PC-3 (cell line): Measurements from ENCODE around the gene FRRS1. TPM values are rescaled to one million over a fixed set of nuclear protein-coding genes. Genes with fewer than 3 reads are reported as not detected.

Source experiments
- ATAC-seq: fragments of 200-7000 bp; cut with Tn5 transposase; 2 replicates; pipeline ENCODE4 v1.9.1; 2020; ENCODE audit warnings: mild to moderate bottlenecking, moderate library complexity
- BruUV-seq: library from RNA; stranded (reverse); fragments of 400-500 nt; replicated peaks from 2 replicates; lab custom pipeline; 2021; lab: Mats Ljungman, UMichigan
- CTCF ChIA-PET: fragments of 300-600 bp; sonication (Branson Sonifier 250); formaldehyde crosslinking; loops from one replicate; lab custom pipeline; 2022; ENCODE audit warnings: antibody characterized with exemption; lab: Charles Lee
- POLR2A ChIA-PET: fragments of 300-600 bp; sonication (Branson Sonifier 250); formaldehyde crosslinking; loops from one replicate; lab custom pipeline; 2022; ENCODE audit warnings: antibody characterized with exemption; ENCODE audit not compliant: unreplicated experiment; lab: Charles Lee
- DNase-seq: peaks from one replicate; pipeline ENCODE4 v3.0.0-alpha.2; 2015
- H2AFZ ChIP-seq: fragments of 300-600 bp; sonication (generic); 2 replicates; pipeline ENCODE4 v1.6.0; 2016; ENCODE audit warnings: antibody characterized with exemption, low read length
- H3F3A ChIP-seq: fragments of 300-600 bp; sonication (generic); one replicate; pipeline ENCODE4 v1.6.0; 2017; ENCODE audit warnings: antibody characterized with exemption, low read length, control low read depth, mild to moderate bottlenecking; ENCODE audit not compliant: unreplicated experiment
- H3K27ac ChIP-seq: fragments of 300-600 bp; sonication (generic); 2 replicates; pipeline ENCODE4 v1.5.1; 2016; ENCODE audit warnings: mild to moderate bottlenecking, low read length
- H3K27me3 ChIP-seq: fragments of 300-600 bp; sonication (generic); 2 replicates; pipeline ENCODE4 v1.6.1; 2016; ENCODE audit warnings: low read length, mixed read lengths
- H3K36me3 ChIP-seq: fragments of 300-600 bp; sonication (generic); 2 replicates; pipeline ENCODE4 v1.6.1; 2016; ENCODE audit warnings: low read depth, mixed run types, low read length, mixed read lengths
- H3K4me1 ChIP-seq: fragments of 300-600 bp; sonication (generic); 2 replicates; pipeline ENCODE4 v1.5.1; 2016; ENCODE audit warnings: low read length; ENCODE audit not compliant: insufficient read depth
- H3K4me2 ChIP-seq: fragments of 300-600 bp; sonication (generic); 2 replicates; pipeline ENCODE4 v1.6.0; 2016; ENCODE audit warnings: low read length
- H3K4me3 ChIP-seq: fragments of 300-600 bp; sonication (generic); 2 replicates; pipeline ENCODE4 v1.5.1; 2016; ENCODE audit warnings: mild to moderate bottlenecking, low read length, mixed read lengths
- H3K79me2 ChIP-seq: fragments of 300-600 bp; sonication (generic); 2 replicates; pipeline ENCODE4 v1.6.1; 2017; ENCODE audit warnings: low read length, mixed read lengths
- H3K9ac ChIP-seq: fragments of 300-600 bp; sonication (generic); 2 replicates; pipeline ENCODE4 v1.6.0; 2016; ENCODE audit warnings: mild to moderate bottlenecking, low read length
- H3K9me2 ChIP-seq: fragments of 300-600 bp; sonication (generic); replicated peaks from 2 replicates; pipeline ENCODE4 v1.6.1; 2016; ENCODE audit warnings: mixed run types, low read length, mixed read lengths
- H3K9me3 ChIP-seq: fragments of 300-600 bp; sonication (generic); 2 replicates; pipeline ENCODE4 v1.6.1; 2016; ENCODE audit warnings: low read length, mixed read lengths
- H4K20me1 ChIP-seq: fragments of 300-600 bp; sonication (generic); 2 replicates; pipeline ENCODE4 v1.6.1; 2016; ENCODE audit warnings: low read length, mixed read lengths
- CTCF ChIP-seq: fragments of 300-600 bp; sonication (generic); conservative IDR thresholded peaks from 2 replicates; pipeline ENCODE4 v1.5.1; 2017; ENCODE audit warnings: antibody characterized with exemption, low read depth, mild to moderate bottlenecking, low read length
- EZH2 ChIP-seq: fragments of 300-600 bp; sonication (generic); IDR thresholded peaks from one replicate; pipeline ENCODE4 v1.6.1; 2017; ENCODE audit warnings: antibody characterized with exemption, mild to moderate bottlenecking, low read length; ENCODE audit not compliant: unreplicated experiment
- EZH2phosphoT487 ChIP-seq: fragments of 300-600 bp; sonication (generic); IDR thresholded peaks from 2 replicates; pipeline ENCODE4 v1.6.1; 2018; ENCODE audit warnings: mild to moderate bottlenecking, antibody characterized with exemption, low read length, borderline replicate concordance
- intact Hi-C: fragments of 100-400 bp; cut with micrococcal nuclease; formaldehyde crosslinking; loops from 2 replicates; pipeline ENCODE4 v1.9.0; 2023
- total RNA-seq: library from RNA; depleted of rRNA; stranded (reverse); fragments of >200 nt; gene quantifications from 2 replicates; pipeline ENCODE4 v1.2.3, GENCODE V29; 2014

Gene FRRS1
- total RNA-seq, 1 experiment from 2014 or later = 16.3 TPM

- CTCF ChIA-PET = no interaction called here
Observed at GRCh38 chr1:99754055-99754626, 12.3 kb downstream of the FRRS1 start.

DNA sequence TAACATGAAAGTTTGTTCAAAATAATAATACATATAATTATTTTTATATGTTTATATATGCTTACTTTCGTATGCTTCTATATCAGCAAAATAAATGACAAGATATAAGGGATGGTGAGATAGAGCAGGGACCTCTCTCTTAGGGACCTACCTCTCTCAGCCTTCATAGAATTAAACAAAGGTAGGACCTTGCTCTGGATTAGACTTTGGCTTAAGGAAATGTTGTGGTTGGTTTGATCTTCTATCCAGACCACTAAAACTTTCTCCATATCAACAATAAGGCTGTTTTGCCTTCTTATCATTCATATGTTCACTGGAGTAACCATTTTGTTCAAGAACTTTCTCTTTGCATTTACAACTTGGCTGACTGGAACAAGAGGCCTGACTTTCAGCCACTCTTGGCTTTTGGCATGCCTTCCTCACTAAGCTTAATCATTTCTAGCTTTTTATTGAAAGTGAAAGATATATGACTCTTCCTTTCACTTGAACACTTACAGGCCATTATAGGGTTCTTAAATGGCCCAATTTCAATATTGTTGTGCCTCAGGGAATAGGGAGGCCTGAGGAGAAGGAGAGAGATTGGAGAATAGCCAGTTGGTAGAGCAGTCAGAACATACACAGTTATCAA is 14.4 kb downstream of the FRRS1 start:
- Histone ChIP-seq H2AFZ (no peak overlapping the region), H3K4me1 (peaks cover 30% of the 10 kb centered on the region), H3K4me3 (no peak overlapping the region), H3K36me3 (no peaks in the 10 kb centered on the region), H3K4me2 (no peak overlapping the region), H3K9ac (no peak overlapping the region), H3K79me2 (peaks cover 33% of the 10 kb centered on the region), H3K27ac (no peak overlapping the region), H4K20me1 (no peaks in the 10 kb centered on the region), H3K27me3 (no peaks in the 10 kb centered on the region), H3F3A (no peaks in the 10 kb centered on the region), H3K9me3 (no peaks in the 10 kb centered on the region), H3K9me2 (no peaks in the 10 kb centered on the region)
- no peak for ATAC-seq
- TF ChIP-seq CTCF = no peak
- no peak for TF ChIP-seq EZH2
- no peak for TF ChIP-seq EZH2phosphoT487
- DNase-seq = no peak
- POLR2A ChIA-PET = no interaction called here
- intact Hi-C loops = no loop called here
- no TSS peak for BruUV-seq
- CTCF ChIA-PET = no interaction called here

More at GRCh38 chr1:99754055-99754626, 12.3 kb downstream of the FRRS1 start:
- Histone ChIP-seq H3K27me3 (no peaks in the 10 kb centered on the region), H3K9me2 (no peaks in the 10 kb centered on the region), H3K36me3 (0 out of 2 replicates have a peak, but pooled peaks cover 1% of the 10 kb centered on the region), H3K27ac (no peak overlapping the region), H3K9me3 (no peaks in the 10 kb centered on the region), H3K4me2 (no peak overlapping the region), H3K9ac (no peak overlapping the region), H3K4me3 (no peak overlapping the region), H3K79me2 (peaks cover 33% of the 10 kb centered on the region), H3K4me1 (peaks cover 31% of the 10 kb centered on the region), H4K20me1 (no peaks in the 10 kb centered on the region), H2AFZ (no peak overlapping the region), H3F3A (no peaks in the 10 kb centered on the region)
- no peak for ATAC-seq
- TF ChIP-seq EZH2phosphoT487 (no peak), CTCF (no peak), EZH2 (no peak)
- no TSS peak for BruUV-seq
- no peak for DNase-seq
- POLR2A ChIA-PET = no interaction called here
- intact Hi-C loops = no loop called here
